A204.1 (cell line): ENCODE results near the gene COL4A3.

Experiments
- FAIRE-seq: peaks from 2 replicates; lab custom pipeline; 2012; peaks lifted over from hg19 to GRCh38; lab: Jason Lieb, UNC

COL4A3 gene

DNA sequence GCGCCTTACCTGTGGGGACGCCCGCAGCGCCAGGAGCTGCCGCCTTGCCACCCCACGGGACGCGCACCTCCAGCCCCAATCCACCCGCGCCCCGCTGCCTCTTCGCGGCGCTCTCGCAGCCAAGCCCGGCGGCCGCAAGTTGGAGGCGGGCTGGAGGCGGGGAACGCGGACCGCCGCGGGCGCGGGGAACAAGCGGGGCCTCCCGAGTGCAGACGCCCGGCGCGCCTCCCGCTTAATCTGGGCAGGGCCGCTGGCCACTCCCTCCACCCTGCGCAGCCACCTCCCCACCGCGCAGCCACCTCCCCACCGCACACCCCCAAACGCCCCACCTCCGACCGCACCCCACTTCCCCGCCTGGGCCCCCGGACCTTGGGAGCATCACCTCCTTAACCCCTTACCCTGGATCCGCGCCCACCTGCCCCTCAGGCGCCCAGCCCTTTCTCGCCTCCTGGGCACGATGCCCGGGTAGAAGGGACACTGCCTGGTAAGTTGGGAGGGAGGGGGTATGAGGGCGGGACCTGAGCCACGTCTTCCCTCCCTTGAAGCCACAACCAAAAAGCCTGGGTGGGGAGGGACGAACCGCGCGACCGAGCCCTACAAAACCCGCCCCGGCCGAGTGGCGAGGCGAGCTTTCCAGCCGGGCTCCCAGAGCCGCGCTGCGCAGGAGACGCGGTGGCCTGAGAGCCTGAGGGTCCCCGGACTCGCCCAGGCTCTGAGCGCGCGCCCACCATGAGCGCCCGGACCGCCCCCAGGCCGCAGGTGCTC, at the start of gene COL4A3, which contains the start of gene COL4A4:
COL4A3 (plus strand) TSS at position 627 of the 765 bp plus-strand sequence; CDS start at position 730, 103 bp downstream.
COL4A4 (minus strand) TSS at position 208 of the 765 bp plus-strand sequence. CDS start 16,722 bp downstream, outside the sequence.
- FAIRE-seq = no peak

- no peak for FAIRE-seq
These were observed 48.7 kb upstream of the COL4A3 start for GRCh38 chr2:227115761-227116160.

GRCh38 chr2:227117027-227117426, 47.4 kb upstream of the COL4A3 start:
- no peak for FAIRE-seq

- FAIRE-seq = no peak
These were observed 46.6 kb upstream of the COL4A3 start for GRCh38 chr2:227117852-227118251.

- no peak for FAIRE-seq
These were observed 46.1 kb upstream of the COL4A3 start for GRCh38 chr2:227118353-227118752.

GRCh38 chr2:227123697-227124096, 40.7 kb upstream of the COL4A3 start:
- FAIRE-seq = no peak

GRCh38 chr2:227124811-227125210, 39.6 kb upstream of the COL4A3 start:
- no peak for FAIRE-seq

DNA sequence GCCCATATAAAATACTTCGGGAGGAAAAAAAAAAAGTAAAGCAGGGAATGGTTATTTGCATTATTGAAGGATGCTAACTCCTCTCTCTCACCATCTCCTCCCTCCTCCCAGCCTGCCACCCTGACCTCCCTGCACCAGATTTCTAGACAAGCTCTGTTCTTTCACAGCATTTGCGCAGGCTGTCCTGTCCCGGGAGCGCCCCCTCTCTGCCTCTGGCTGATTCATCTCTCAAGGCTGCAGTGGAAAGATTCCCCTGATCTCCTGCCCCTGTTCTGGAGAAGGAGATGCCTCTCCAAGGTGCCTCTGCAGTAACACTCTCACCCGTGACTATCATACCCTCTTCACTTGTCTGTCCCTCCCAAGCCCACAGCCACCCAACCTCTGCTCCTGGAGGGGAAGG, 38.9 kb upstream of the COL4A3 start:
- FAIRE-seq = no peak

DNA sequence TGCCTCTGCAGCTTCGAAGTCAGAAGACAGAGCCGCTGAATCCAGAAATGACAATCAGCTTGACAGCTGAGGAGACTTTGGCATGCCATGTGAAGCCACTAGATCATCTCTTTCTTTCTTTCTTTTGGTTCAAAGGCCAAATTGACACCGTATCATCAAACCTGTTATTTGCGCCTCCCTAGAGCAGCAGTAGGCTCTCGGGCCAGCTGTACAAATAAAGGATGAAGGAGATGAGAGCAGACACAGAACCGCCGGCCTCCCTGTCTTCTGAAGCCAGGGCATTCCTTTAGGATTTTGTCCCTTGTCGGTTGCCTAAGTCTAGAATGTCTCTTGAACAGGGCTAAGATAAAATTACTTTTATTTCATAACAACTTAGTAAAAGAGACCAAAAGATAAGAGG, 37.2 kb upstream of the COL4A3 start:
- FAIRE-seq = no peak

DNA sequence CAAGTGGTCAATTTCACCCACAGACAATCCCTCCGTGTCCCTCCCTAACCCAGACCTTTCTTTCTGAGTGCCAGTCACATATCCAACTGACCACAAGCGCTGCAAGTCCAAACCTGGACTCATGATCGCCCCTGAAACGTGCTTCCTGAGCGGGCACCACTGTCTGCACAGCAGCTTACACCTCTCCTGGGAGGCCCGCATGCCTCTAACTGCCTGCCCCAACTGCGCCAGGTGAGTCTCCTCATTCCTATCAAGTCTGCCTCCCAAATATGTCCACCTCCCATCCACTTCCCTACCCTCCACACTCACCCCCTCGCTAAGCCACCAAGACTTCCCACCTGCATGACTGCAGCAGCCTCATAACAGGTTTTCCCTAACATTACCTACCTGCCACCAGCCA, 33.8 kb upstream of the COL4A3 start:
- FAIRE-seq = no peak

- FAIRE-seq = no peak
These were observed 31.4 kb upstream of the COL4A3 start for GRCh38 chr2:227132986-227133385.

- FAIRE-seq = no peak
These were observed 29.8 kb upstream of the COL4A3 start for GRCh38 chr2:227134591-227134990.

- no peak for FAIRE-seq
These were observed 23.1 kb upstream of the COL4A3 start for GRCh38 chr2:227141301-227141700.

GRCh38 chr2:227143895-227144294, 20.5 kb upstream of the COL4A3 start:
- no peak for FAIRE-seq

DNA sequence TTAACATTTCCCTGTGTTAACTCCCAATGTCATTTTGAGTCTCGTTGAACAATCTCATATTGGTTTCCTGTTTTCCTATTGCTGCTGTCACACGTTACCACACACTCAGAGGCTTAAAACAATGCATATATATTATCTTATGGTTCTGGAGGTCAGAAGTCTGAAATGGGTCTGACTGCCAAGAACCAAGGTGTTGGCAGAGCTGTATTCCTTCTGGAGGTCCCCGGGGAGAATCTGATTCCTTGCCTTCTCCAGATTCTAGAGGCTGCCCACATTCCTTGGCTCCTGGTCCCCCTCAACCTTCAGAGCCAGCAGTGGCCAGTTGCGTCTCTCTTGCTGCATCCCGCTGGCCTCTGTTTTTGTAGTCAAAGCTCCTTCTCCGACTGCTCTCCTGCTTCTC, 18.0 kb upstream of the COL4A3 start:
- no peak for FAIRE-seq

DNA sequence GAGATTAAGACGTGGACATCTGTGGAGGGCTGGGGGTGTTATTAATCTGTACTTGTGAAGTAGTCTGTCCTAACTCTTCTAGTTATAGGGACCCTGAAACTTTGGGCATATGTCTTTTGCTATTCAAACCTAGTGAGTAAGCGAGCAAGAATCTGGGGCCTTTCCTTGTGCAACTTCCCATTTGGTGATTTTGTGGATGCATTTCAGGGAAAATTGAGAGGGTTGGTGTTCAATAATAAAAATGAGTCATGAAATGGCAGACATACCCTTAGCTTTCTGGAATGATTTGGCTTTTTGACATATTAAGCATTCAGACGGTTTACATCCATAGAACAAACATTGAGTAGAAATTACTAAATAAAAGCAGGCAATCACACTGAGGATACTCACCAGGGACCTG, 17.4 kb upstream of the COL4A3 start:
- FAIRE-seq = no peak

GRCh38 chr2:227148106-227148505, 16.3 kb upstream of the COL4A3 start:
- no peak for FAIRE-seq

DNA sequence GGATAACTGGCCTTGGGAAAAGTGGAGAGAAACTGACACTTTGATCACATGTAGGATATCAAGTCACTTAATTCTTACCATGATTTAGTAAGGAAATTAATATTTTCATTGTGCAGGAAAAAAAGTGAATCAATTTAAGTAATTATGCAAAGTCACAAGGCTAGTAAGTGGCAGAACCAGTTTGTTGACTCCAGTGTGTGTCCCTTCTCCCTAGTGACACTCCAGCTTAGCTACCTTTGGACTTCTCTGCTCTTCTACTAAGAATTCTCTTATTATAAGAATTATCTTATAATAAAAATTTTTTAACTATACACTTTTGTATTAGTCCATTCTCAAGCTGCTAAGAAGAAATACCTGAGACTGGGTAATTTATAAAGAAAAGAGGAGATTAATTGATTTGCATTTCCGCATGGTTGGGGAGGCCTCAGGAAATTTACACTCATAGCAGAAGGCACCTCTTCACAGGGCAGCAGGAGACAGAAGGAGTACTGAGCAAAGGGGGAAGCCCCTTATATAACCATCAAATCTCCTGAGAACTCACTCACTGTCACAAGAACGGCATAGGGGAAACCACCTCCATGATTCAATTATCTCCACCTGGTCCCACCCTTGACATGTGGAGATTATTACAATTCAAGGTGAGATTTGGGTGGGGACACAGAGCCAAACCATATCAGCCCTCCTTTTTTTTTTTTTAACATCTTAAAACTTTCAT, 14.0 kb upstream of the COL4A3 start:
- FAIRE-seq = no peak

- FAIRE-seq = no peak
These were observed 12.2 kb upstream of the COL4A3 start for GRCh38 chr2:227152093-227152766.

- no peak for FAIRE-seq
These were observed 11.1 kb upstream of the COL4A3 start for GRCh38 chr2:227153307-227153706.

DNA sequence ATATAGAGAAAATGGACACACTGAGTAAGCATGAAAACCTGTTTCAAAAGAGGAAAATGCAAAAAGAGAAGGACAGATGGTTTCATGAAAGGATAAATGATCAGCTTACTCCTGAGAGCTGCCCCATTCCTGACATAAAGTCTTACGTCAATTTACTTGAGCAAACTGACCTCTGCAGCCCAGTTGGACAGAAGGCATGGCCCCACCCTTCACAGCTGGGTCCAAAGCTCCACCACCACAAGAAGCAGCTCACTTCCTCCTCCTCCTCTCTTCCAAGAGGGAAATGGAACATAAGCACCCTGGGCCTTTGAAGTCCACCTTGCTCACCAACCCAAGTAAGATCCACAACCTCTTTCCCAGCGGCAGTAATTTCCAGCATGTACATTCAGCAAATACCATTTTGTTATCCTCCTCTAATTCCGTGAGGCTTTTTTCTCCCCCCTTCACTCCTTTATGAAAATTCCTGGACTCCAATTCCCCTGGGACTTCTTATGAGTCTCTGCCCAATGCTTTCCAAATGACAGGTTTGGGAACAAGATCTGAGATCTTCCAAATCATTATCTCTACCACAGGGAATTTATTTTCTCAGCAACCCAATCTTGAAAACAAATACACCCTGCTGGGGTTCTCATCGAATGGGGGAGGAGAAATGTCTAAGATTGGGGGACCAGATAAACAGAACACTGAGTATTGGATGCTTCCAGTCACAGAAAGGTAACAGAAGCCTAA, 10.5 kb upstream of the COL4A3 start:
- no peak for FAIRE-seq

GRCh38 chr2:227154986-227155774, 9.2 kb upstream of the COL4A3 start:
- no peak for FAIRE-seq
